ENCODE measurements around the gene MOCOS. TPM values are rescaled to one million over a fixed set of nuclear protein-coding genes. Genes with fewer than 3 reads are reported as not detected.

The MOCOS gene
- total and polyA plus RNA-seq, 2 of the 8 experiments (the other 6 are each of a cell fraction or from before 2014, with no cell fraction given): 4.7 to 5.8 TPM

DNA sequence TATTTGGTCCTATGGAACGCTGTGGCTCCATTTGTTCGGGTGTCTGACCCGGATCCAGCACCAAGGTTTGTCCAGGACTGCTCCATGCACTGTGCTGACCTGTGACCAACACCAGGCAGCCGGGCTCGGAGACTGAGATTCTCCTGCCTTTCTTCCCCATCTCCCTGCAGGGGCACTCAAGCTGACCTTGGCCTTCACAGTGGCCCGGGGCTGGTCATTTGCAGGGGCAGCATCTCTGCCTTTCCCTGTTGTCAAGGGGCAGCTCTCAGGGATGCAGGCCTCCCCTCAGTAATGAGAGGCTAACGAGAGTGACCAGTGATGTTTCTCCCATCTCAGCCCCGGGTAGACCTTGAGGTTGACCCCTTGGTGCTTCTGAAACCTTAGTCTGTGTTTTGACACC, 27.5 kb downstream of the MOCOS start:
- Histone ChIP-seq H3K4me3 (ENCODE audit: extremely low read depth in 1 of 4, insufficient read depth in 2 of 4, low read depth in 3 of 4, low read length in 4 of 4) (no peak overlapping the region), H3K27ac (ENCODE audit: low read depth, low read length) (no peak overlapping the region), H3K23ac (ENCODE audit: insufficient read length) (no peak overlapping the region), H2BK5ac (ENCODE audit: low read depth, low read length) (no peak overlapping the region), H3K4me1 (replicated peaks in 1 of 4; ENCODE audit: control insufficient read depth in 3 of 4, insufficient read depth in 4 of 4, low read length in 3 of 4) (no peaks in the 10 kb centered on the region), H3K9me3 (ENCODE audit: insufficient read depth in 2 of 2, low read depth in 1 of 2, low read length in 1 of 2) (no peaks in the 10 kb centered on the region), H3K36me3 (ENCODE audit: control insufficient read depth in 2 of 4, insufficient read depth in 4 of 4, low read length in 3 of 4) (0 out of 8 replicates have a peak, but pooled peaks cover 0 to 3% (median 0%) of the 10 kb centered on the region in 4 experiments), H4K20me1 (replicated peaks in 1 of 2; ENCODE audit: control insufficient read depth in 1 of 2, insufficient read depth in 2 of 2, low read length in 2 of 2) (peaks cover 0 to 3% of the 10 kb centered on the region in 2 experiments), H3K4ac (replicated peaks; ENCODE audit: insufficient read length, low read depth, low read length) (no peak overlapping the region), H3K14ac (ENCODE audit: insufficient read length) (no peak overlapping the region), H3K9ac (replicated peaks in 1 of 4; ENCODE audit: extremely low read depth in 1 of 4, low read depth in 3 of 4, low read length in 3 of 4) (no peak overlapping the region), H4K8ac (ENCODE audit: extremely low read depth, insufficient read depth, low read length) (no peak overlapping the region), H3K79me1 (ENCODE audit: low read depth, low read length) (no peaks in the 10 kb centered on the region), H3K23me2 (ENCODE audit: low read depth, low read length) (no peaks in the 10 kb centered on the region), H3K4me2 (ENCODE audit: insufficient read depth in 1 of 2, low read depth in 2 of 2, low read length in 2 of 2) (no peak overlapping the region), H2BK15ac (ENCODE audit: low read length) (no peak overlapping the region), H2BK12ac (ENCODE audit: low read depth, low read length) (no peak overlapping the region), H2AK5ac (ENCODE audit: low read depth, low read length) (no peak overlapping the region), H3K79me2 (ENCODE audit: control insufficient read depth in 1 of 2, insufficient read depth in 2 of 2, low read length in 2 of 2) (no peaks in the 10 kb centered on the region), H4K91ac (replicated peaks; ENCODE audit: insufficient read length, low read length) (no peak overlapping the region), H3K27me3 (replicated peaks in 1 of 4; ENCODE audit: control insufficient read depth in 3 of 4, extremely low read depth in 1 of 4, insufficient read depth in 3 of 4, low read length in 3 of 4) (no peaks in the 10 kb centered on the region), H2BK20ac (ENCODE audit: low read length) (no peak overlapping the region), H4K5ac (ENCODE audit: insufficient read length, low read depth, low read length) (no peak overlapping the region), H3K56ac (replicated peaks; ENCODE audit: insufficient read length, low read depth, low read length) (no peak overlapping the region), H3K18ac (ENCODE audit: extremely low read depth, low read length) (no peak overlapping the region), H2AFZ (ENCODE audit: low read length) (no peak overlapping the region), H2BK120ac (replicated peaks; ENCODE audit: low read depth, low read length) (no peak overlapping the region)
- CTCF ChIA-PET (ENCODE audit: partially characterized antibody): interaction anchor here (1.0 to 1.1 kb wide), 3 partner anchors 11 to 56 kb away, joined by 3 to 5 read pairs (median 3); no protein-coding TSS in a partner anchor
- 93% methylated on average over 8 of the region's 8 CpGs; no CpG with 5 or more reads in 1 of the 2 experiments for WGBS, 2 experiments (ENCODE audit: extremely low coverage in 1 of 2, insufficient coverage in 1 of 2, insufficient read length in 1 of 2, insufficient replicate concordance in 2 of 2, low coverage in 1 of 2, low lambda C conversion rate in 2 of 2, missing lambda C conversion rate in 1 of 2)
- DNase-seq (ENCODE audit: low read depth in 1 of 2, low spot score in 2 of 2) (no peak), FAIRE-seq (no peak)
- TF ChIP-seq BRCA1 (IDR thresholded peaks at IDR 0.05; ENCODE audit: low read depth, low read length) (no peak), TCF12 (IDR thresholded peaks at IDR 0.05; ENCODE audit: low read depth, low read length) (no peak), HDAC6 (IDR thresholded peaks at IDR 0.05; ENCODE audit: low read depth, low read length) (no peak), JUND (IDR thresholded peaks at IDR 0.05; ENCODE audit: low read length) (no peak), SP1 (IDR thresholded peaks at IDR 0.05; ENCODE audit: low read depth, low read length) (no peak), CHD2 (IDR thresholded peaks at IDR 0.05; ENCODE audit: low read length) (no peak)
- TF ChIP-seq, protein P1, sequence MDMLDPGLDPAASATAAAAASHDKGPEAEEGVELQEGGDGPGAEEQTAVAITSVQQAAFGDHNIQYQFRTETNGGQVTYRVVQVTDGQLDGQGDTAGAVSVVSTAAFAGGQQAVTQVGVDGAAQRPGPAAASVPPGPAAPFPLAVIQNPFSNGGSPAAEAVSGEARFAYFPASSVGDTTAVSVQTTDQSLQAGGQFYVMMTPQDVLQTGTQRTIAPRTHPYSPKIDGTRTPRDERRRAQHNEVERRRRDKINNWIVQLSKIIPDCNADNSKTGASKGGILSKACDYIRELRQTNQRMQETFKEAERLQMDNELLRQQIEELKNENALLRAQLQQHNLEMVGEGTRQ (IDR thresholded peaks at IDR 0.05; ENCODE audit: low read length): no peak
- POLR2A ChIA-PET (ENCODE audit: partially characterized antibody): no interaction called here

Measured in H1 (cell line).